HG03439 (cell line): ENCODE data around the gene TEKT2.

Experiments used
- ATAC-seq: cut with Tn5 transposase; IDR thresholded peaks from one replicate; pipeline ENCODE4 v1.9.1; 2021; ENCODE audit warnings: mild to moderate bottlenecking, moderate library complexity; ENCODE audit not compliant: unreplicated experiment

TEKT2 gene

GRCh38 chr1:36087233-36088123, 3.6 kb downstream of the TEKT2 start:
- ATAC-seq: no peak

DNA sequence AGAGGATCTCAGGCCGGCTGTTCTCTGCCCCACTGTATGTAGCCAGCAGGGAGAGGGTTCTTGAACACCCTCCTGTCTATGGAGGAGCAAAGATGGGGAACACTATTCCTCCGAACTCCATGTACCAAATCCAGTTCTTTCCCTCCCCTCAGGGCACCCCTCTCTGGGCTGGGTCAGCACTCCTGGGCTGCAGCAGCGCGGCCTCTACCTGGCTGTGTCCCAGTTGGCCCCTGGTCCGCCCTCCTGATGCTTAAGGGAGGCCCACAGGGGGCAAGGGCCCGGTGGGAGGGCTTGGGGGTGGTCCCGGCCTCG, 4.3 kb downstream of the TEKT2 start:
- ATAC-seq: no peak

GRCh38 chr1:36088577-36089392, 4.9 kb downstream of the TEKT2 start, which contains the start of gene ADPRS:
Gene ADPRS (plus strand): TSS chr1:36088892. CDS start chr1:36088905, 13 bp downstream.
- peak; percentile 87 for ATAC-seq

- ATAC-seq: no peak
Measured at GRCh38 chr1:36089393-36090121, 5.7 kb downstream of the TEKT2 start.

DNA sequence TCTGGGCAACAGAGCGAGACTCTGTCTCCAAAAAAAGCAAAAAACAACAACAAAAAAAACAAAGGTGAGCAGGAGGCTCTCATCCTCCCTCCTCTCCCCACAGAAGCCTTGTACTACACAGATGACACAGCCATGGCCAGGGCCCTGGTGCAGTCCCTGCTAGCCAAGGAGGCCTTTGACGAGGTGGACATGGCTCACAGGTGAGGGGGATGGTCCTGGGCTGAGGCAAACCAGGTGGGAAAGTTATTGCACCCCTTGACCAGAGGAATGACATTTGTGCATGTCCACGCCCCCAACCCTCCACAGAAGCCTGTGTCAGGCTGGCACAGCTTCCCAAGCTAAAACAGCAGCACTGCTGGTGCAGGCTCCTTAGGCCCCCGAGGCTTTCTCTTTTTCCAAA, 7.2 kb downstream of the TEKT2 start:
- ATAC-seq: no peak

DNA sequence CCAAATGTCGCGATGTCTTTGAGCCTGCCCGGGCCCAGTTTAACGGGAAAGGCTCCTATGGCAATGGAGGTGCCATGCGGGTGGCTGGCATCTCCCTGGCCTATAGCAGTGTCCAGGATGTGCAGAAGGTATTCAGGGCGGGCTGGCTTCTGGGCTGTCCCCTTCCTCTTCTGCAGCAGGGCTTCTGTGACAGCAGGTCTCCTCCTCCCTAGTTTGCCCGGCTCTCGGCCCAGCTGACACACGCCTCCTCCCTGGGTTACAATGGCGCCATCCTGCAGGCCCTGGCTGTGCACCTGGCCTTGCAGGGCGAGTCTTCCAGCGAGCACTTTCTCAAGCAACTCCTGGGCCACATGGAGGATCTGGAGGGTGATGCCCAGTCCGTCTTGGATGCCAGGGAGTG, 7.8 kb downstream of the TEKT2 start:
- ATAC-seq: no peak

GRCh38 chr1:36092166-36092797, 8.4 kb downstream of the TEKT2 start:
- no peak for ATAC-seq

DNA sequence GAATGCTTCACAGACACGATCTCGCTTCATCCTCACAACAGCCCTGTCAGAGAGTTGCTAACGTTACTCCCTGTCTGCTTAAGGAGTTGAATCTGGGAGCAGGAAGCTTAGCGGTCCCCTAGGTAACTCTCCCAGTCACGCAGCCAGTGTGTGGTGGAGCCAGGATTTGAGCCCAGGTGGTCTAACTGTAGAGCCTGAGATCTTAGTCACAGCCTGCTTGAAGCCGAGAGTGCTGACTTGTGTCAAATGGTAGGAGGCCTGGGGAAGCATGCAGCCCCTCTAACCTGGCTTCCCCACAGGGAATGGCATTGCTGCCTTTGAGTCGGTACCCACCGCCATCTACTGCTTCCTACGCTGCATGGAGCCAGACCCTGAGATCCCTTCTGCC, 8.9 kb downstream of the TEKT2 start:
- ATAC-seq: no peak

DNA sequence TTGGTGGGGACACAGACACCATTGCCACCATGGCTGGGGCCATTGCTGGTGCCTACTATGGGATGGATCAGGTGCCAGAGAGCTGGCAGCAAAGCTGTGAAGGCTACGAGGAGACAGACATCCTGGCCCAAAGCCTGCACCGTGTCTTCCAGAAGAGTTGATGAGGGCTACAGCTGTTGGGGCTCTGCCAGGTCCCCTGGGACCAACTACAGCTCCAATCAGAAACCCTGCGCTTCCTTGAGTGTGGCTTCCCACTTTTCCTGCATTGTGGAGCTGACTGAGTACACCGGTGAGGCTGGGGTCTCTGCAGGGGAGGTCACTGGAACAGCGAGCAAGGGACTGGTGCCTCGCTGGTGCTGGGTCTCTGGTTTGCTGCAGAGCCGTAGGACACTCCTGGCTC, 9.3 kb downstream of the TEKT2 start:
- no peak for ATAC-seq

GRCh38 chr1:36093929-36094328, 10.0 kb downstream of the TEKT2 start:
- no peak for ATAC-seq

DNA sequence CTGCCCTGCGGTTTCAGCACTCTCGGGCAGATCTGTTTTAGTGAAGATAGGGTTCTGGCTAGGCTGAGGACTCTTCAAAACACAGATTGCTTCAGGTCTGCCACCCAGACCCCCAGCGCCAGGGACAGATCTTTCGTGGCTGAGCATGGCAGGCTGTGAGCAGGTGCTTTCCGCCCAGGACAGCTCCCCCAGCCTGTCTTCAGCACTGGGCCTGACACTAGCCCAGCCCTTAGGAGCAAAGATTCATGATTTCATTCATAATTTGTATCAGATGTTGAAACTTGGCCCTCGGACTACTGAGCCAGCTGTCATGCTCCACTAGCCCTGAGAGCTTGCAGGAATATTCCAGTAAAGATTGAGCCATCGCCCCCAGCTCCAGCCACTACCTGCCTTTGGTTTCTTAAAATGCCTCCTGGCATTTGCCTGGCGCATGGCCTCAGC, 10.7 kb downstream of the TEKT2 start:
- no peak for ATAC-seq

DNA sequence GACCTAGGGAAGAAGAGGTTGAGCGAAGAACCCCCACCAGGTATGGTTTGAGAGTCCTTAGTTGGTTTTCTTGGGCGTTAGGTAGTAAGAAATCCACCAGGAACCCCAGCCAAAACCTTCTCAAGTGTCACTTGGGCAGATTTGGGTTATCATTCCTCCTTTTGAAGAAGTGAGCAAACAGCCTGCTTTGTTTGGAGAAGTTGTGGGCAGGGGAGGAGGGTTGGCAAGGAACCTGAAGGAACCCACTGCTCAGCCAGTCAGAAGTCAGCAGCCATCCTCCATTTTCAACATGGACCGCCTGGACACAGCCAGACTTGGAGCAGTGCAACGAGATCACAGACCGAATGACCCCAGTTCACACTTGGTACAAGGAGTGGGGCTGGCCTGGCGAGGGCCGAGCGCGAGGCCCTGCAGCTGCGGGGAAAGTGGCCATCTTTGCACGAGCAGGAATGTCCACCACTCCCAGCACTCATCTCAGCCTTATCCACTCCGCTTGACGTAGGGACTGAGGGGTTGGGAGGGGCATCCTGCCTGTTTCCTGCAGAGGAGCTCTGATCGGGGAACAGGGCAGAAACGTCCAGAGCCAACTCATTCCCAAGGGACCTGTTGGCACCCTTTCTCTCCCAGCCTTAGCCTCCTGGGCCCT, 12.0 kb downstream of the TEKT2 start:
- ATAC-seq: no peak

GRCh38 chr1:36096500-36097432, 12.9 kb downstream of the TEKT2 start:
- no peak for ATAC-seq

GRCh38 chr1:36097693-36098585, 14.0 kb downstream of the TEKT2 start:
- ATAC-seq: no peak

- ATAC-seq: no peak
Measured at GRCh38 chr1:36098650-36099365, 14.9 kb downstream of the TEKT2 start.

DNA sequence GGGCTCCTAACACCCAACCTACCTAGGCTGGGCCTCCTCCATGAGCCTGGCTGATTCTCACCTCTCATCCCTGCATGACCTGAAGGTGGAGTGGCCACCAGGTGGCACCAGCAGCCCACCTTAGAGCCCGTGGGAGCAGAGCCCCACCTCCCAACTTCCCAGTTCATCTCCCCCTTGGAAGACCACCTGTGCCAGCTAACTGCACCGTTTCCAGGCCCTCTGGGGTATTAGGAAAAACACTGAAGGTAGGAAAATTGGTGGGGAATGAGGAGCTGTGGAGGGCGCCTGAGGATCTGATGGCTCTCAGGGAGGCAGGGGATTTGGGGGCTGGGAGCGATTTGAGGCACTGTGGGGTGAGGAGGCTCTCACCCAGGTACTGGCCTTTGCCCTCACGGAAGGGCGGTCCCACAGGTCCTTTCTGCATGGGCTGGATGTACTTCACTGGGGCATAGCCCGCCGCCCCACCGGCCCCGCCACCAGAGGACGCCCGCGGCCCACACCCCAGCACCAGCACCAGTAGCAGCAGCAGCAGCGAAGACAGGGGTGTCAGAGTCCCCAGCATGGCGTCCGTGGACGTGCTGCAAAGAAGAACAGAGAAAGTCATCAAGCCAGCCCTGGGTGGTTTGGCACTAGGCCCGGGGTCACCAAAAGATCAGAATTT, 15.9 kb downstream of the TEKT2 start:
- ATAC-seq: no peak

DNA sequence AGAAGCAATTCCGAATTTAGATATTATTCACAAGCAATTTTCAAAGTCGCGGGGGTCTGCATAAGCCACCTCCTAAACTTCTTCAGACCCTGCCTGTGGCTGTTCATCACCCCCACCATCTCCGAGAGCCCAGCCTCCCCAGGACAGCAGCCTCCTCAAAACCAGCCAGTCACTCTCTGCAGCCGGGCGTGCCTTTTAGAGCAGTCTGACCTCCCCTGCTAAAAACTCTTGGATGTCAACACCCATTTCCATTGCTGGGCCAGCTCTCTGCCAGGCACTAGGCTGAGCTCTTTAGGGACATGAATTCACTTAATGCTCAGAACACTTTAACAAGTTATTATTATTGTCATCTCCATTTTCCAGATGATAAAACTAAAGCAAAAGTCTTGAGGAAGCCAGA, 16.5 kb downstream of the TEKT2 start:
- ATAC-seq: no peak
